Activated T-cell treated with anti-CD3 and anti-CD28 coated beads, Interleukin-2, amount 50 U/mL, for 4 hours (primary cell): ENCODE measurements around the gene PITPNC1. TPM values are rescaled to one million over a fixed set of nuclear protein-coding genes. Genes with fewer than 3 reads are reported as not detected.
"Not testable (repeated sequence)": the region's sequence is repeated elsewhere in the genome, so short reads cannot be mapped to it uniquely, and the experiment has no call there.

ENCODE experiments used
- ATAC-seq, 2 donors: fragments of 200-7000 bp; cut with Tn5 transposase; one replicate each; pipeline ENCODE4 v1.10.0; 2021
- DNase-seq: peaks from one replicate; pipeline ENCODE4 v3.0.0-alpha.2; 2020
- H3K27me3 Mint-ChIP-seq: one replicate; pipeline ENCODE4 v1.8.0; 2021; ENCODE audit warnings: low read depth, mixed read lengths
- H3K36me3 Mint-ChIP-seq: one replicate; pipeline ENCODE4 v1.8.0; 2022; ENCODE audit warnings: mixed read lengths; ENCODE audit not compliant: insufficient read depth
- H3K4me1 Mint-ChIP-seq: one replicate; pipeline ENCODE4 v1.8.0; 2021; ENCODE audit warnings: low read depth, mixed read lengths
- H3K4me3 Mint-ChIP-seq: one replicate; pipeline ENCODE4 v1.8.0; 2021; ENCODE audit warnings: mild to moderate bottlenecking, moderate library complexity, mixed read lengths
- H3K9me3 Mint-ChIP-seq: one replicate; pipeline ENCODE4 v1.8.0; 2021; ENCODE audit warnings: mixed read lengths
- total RNA-seq, 3 donors: library from RNA; stranded (reverse); gene quantifications; one replicate each; pipeline ENCODE4 v1.2.1, GENCODE V29; 2021

Gene PITPNC1
- total RNA-seq, 3 donors from 2014 or later = 14.3 to 28.0 (median 19.7) TPM

- Mint-ChIP-seq H3K4me1 (peaks cover 71% of the 10 kb centered on the region), H3K4me3 (peak overlapping the region; percentile 63), H3K9me3 (peaks cover 5% of the 10 kb centered on the region), H3K36me3 (peaks cover 11% of the 10 kb centered on the region), H3K27me3 (no peaks in the 10 kb centered on the region)
- DNase-seq = no peak
- no peak for ATAC-seq
Measured at GRCh38 chr17:67400193-67400592, 23.1 kb downstream of the PITPNC1 start.

- Mint-ChIP-seq H3K36me3 (peaks cover 15% of the 10 kb centered on the region), H3K9me3 (peaks cover 5% of the 10 kb centered on the region), H3K27me3 (no peaks in the 10 kb centered on the region), H3K4me1 (peaks cover 66% of the 10 kb centered on the region), H3K4me3 (no peak overlapping the region)
- DNase-seq = no peak
- peak; percentile 13 to 34 for ATAC-seq
Measured at GRCh38 chr17:67401106-67401505, 24.0 kb downstream of the PITPNC1 start.

- H3K36me3 Mint-ChIP-seq = peaks cover 17% of the 10 kb centered on the region
- peaks cover 5% of the 10 kb centered on the region for H3K9me3 Mint-ChIP-seq
- peaks cover 72% of the 10 kb centered on the region for H3K4me1 Mint-ChIP-seq
- ATAC-seq = no peak
- H3K4me3 Mint-ChIP-seq = peak overlapping the region; percentile 14
- no peak for DNase-seq
- no peaks in the 10 kb centered on the region for H3K27me3 Mint-ChIP-seq
Measured at GRCh38 chr17:67401598-67402504, 24.8 kb downstream of the PITPNC1 start.

GRCh38 chr17:67403065-67403464 is 26.0 kb downstream of the PITPNC1 start:
- H3K9me3 Mint-ChIP-seq = peaks cover 5% of the 10 kb centered on the region
- peaks cover 74% of the 10 kb centered on the region for H3K4me1 Mint-ChIP-seq
- no peaks in the 10 kb centered on the region for H3K27me3 Mint-ChIP-seq
- H3K36me3 Mint-ChIP-seq = peaks cover 18% of the 10 kb centered on the region
- DNase-seq = no peak
- ATAC-seq = no peak
- peak overlapping the region; percentile 2 for H3K4me3 Mint-ChIP-seq

- H3K27me3 Mint-ChIP-seq = no peaks in the 10 kb centered on the region
- H3K4me1 Mint-ChIP-seq = peaks cover 72% of the 10 kb centered on the region
- ATAC-seq (no peak), DNase-seq (no peak)
- H3K4me3 Mint-ChIP-seq = no peak overlapping the region
- H3K9me3 Mint-ChIP-seq = peaks cover 1% of the 10 kb centered on the region
- peaks cover 13% of the 10 kb centered on the region for H3K36me3 Mint-ChIP-seq
Measured at GRCh38 chr17:67403483-67403882, 26.4 kb downstream of the PITPNC1 start.

GRCh38 chr17:67408455-67408830 is 31.4 kb downstream of the PITPNC1 start:
- not testable (repeated sequence) for H3K4me3 Mint-ChIP-seq, DNase-seq, ATAC-seq, H3K27me3 Mint-ChIP-seq, H3K9me3 Mint-ChIP-seq
- Mint-ChIP-seq H3K4me1 (peaks cover 64% of the 10 kb centered on the region), H3K36me3 (peaks cover 14% of the 10 kb centered on the region)

- no peak for DNase-seq
- ATAC-seq = no peak
- H3K4me1 Mint-ChIP-seq = peaks cover 60% of the 10 kb centered on the region
- H3K36me3 Mint-ChIP-seq = peaks cover 16% of the 10 kb centered on the region
- H3K9me3 Mint-ChIP-seq = peaks cover 5% of the 10 kb centered on the region
- no peak overlapping the region for H3K4me3 Mint-ChIP-seq
- no peaks in the 10 kb centered on the region for H3K27me3 Mint-ChIP-seq
Measured at GRCh38 chr17:67411397-67411796, 34.3 kb downstream of the PITPNC1 start.

- Mint-ChIP-seq H3K36me3 (peaks cover 14% of the 10 kb centered on the region), H3K9me3 (peaks cover 5% of the 10 kb centered on the region), H3K4me3 (no peak overlapping the region), H3K4me1 (peaks cover 57% of the 10 kb centered on the region), H3K27me3 (no peaks in the 10 kb centered on the region)
- ATAC-seq (no peak), DNase-seq (no peak)
Measured at GRCh38 chr17:67412032-67412431, 35.0 kb downstream of the PITPNC1 start.

- Mint-ChIP-seq H3K9me3 (peaks cover 5% of the 10 kb centered on the region), H3K36me3 (peaks cover 14% of the 10 kb centered on the region), H3K4me3 (no peak overlapping the region), H3K27me3 (no peaks in the 10 kb centered on the region), H3K4me1 (peaks cover 59% of the 10 kb centered on the region)
- DNase-seq (no peak), ATAC-seq (no peak)
Measured at GRCh38 chr17:67412941-67413340, 35.9 kb downstream of the PITPNC1 start.

GRCh38 chr17:67413388-67413787 is 36.3 kb downstream of the PITPNC1 start:
- Mint-ChIP-seq H3K4me1 (peaks cover 61% of the 10 kb centered on the region), H3K4me3 (no peak overlapping the region), H3K27me3 (no peaks in the 10 kb centered on the region), H3K9me3 (peaks cover 5% of the 10 kb centered on the region), H3K36me3 (peaks cover 14% of the 10 kb centered on the region)
- ATAC-seq = no peak
- no peak for DNase-seq

- H3K4me1 Mint-ChIP-seq = peaks cover 63% of the 10 kb centered on the region
- H3K4me3 Mint-ChIP-seq = no peak overlapping the region
- no peaks in the 10 kb centered on the region for H3K27me3 Mint-ChIP-seq
- peaks cover 5% of the 10 kb centered on the region for H3K9me3 Mint-ChIP-seq
- ATAC-seq (no peak), DNase-seq (no peak)
- H3K36me3 Mint-ChIP-seq = peaks cover 11% of the 10 kb centered on the region
Measured at GRCh38 chr17:67414130-67414529, 37.0 kb downstream of the PITPNC1 start.

- no peak overlapping the region for H3K4me3 Mint-ChIP-seq
- no peaks in the 10 kb centered on the region for H3K27me3 Mint-ChIP-seq
- peaks cover 66% of the 10 kb centered on the region for H3K4me1 Mint-ChIP-seq
Measured at GRCh38 chr17:67414559-67414958, 37.5 kb downstream of the PITPNC1 start.

GRCh38 chr17:67415291-67415690 is 38.2 kb downstream of the PITPNC1 start:
- Mint-ChIP-seq H3K27me3 (no peaks in the 10 kb centered on the region), H3K9me3 (peaks cover 5% of the 10 kb centered on the region), H3K36me3 (peaks cover 11% of the 10 kb centered on the region), H3K4me3 (no peak overlapping the region), H3K4me1 (peaks cover 68% of the 10 kb centered on the region)
- DNase-seq (no peak), ATAC-seq (no peak)

More at GRCh38 chr17:67414559-67414958, 37.5 kb downstream of the PITPNC1 start:
- peaks cover 5% of the 10 kb centered on the region for H3K9me3 Mint-ChIP-seq
- H3K36me3 Mint-ChIP-seq = peaks cover 11% of the 10 kb centered on the region
- DNase-seq (no peak), ATAC-seq (no peak)

- no peak for ATAC-seq
- H3K36me3 Mint-ChIP-seq = peaks cover 11% of the 10 kb centered on the region
- H3K27me3 Mint-ChIP-seq = no peaks in the 10 kb centered on the region
- peaks cover 5% of the 10 kb centered on the region for H3K9me3 Mint-ChIP-seq
- peaks cover 73% of the 10 kb centered on the region for H3K4me1 Mint-ChIP-seq
- DNase-seq = no peak
- no peak overlapping the region for H3K4me3 Mint-ChIP-seq
Measured at GRCh38 chr17:67417507-67417906, 40.4 kb downstream of the PITPNC1 start.

- H3K4me3 Mint-ChIP-seq = no peak overlapping the region
Measured at GRCh38 chr17:67420994-67421393, 43.9 kb downstream of the PITPNC1 start.

More at GRCh38 chr17:67420994-67421393, 43.9 kb downstream of the PITPNC1 start:
- peaks cover 80% of the 10 kb centered on the region for H3K4me1 Mint-ChIP-seq
- DNase-seq = no peak
- no peak for ATAC-seq
- peaks cover 7% of the 10 kb centered on the region for H3K36me3 Mint-ChIP-seq
- H3K9me3 Mint-ChIP-seq = no peaks in the 10 kb centered on the region
- no peaks in the 10 kb centered on the region for H3K27me3 Mint-ChIP-seq
